WTC11 (cell line): ENCODE results near the gene CD9.

Experiments
- CTCF ChIP-seq: fragments of 200-600 bp; IDR thresholded peaks from 2 replicates; pipeline ENCODE4 v1.8.0; 2022; ENCODE audit warnings: antibody characterized with exemption
- E2F5 ChIP-seq: sonication (generic); formaldehyde crosslinking; IDR thresholded peaks from 2 replicates; pipeline ENCODE4 v1.8.1; 2022; ENCODE audit warnings: mild to moderate bottlenecking, moderate library complexity, missing genetic modification reagents
- IRF2 ChIP-seq: sonication (generic); formaldehyde crosslinking; IDR thresholded peaks from 2 replicates; pipeline ENCODE4 v1.8.0; 2022; ENCODE audit warnings: low read depth, missing genetic modification reagents, borderline replicate concordance
- PRDM15 ChIP-seq: sonication (generic); formaldehyde crosslinking; IDR thresholded peaks from 2 replicates; pipeline ENCODE4 v1.8.0; 2022; ENCODE audit warnings: missing genetic modification reagents
- RELA ChIP-seq: sonication (generic); formaldehyde crosslinking; IDR thresholded peaks from 2 replicates; pipeline ENCODE4 v1.8.1; 2022; ENCODE audit warnings: missing genetic modification reagents, mild to moderate bottlenecking, borderline replicate concordance
- SMAD4 ChIP-seq: sonication (generic); formaldehyde crosslinking; IDR thresholded peaks from 2 replicates; pipeline ENCODE4 v1.8.0; 2022; ENCODE audit warnings: mild to moderate bottlenecking, missing genetic modification reagents
- TCF7 ChIP-seq: sonication (generic); formaldehyde crosslinking; IDR thresholded peaks from 2 replicates; pipeline ENCODE4 v1.8.0; 2022; ENCODE audit warnings: mild to moderate bottlenecking, low read depth, missing genetic modification reagents, moderate library complexity
- TEAD4 ChIP-seq: sonication (generic); formaldehyde crosslinking; IDR thresholded peaks from 2 replicates; pipeline ENCODE4 v1.8.0; 2022; ENCODE audit warnings: mild to moderate bottlenecking, missing genetic modification reagents
- ZNF138 ChIP-seq: sonication (generic); formaldehyde crosslinking; conservative IDR thresholded peaks from 2 replicates; pipeline ENCODE4 v1.8.1; 2022; ENCODE audit warnings: mild to moderate bottlenecking, moderate library complexity, missing genetic modification reagents

- no peak for TF ChIP-seq E2F5 (CRISPR knock-in tag)
- no peak for TF ChIP-seq IRF2 (CRISPR knock-in tag)
- TF ChIP-seq CTCF, result no peak
- TF ChIP-seq RELA (CRISPR knock-in tag), result no peak
- no peak for TF ChIP-seq ZNF138 (CRISPR knock-in tag)
- TF ChIP-seq PRDM15 (CRISPR knock-in tag), result no peak
- no peak for TF ChIP-seq TEAD4 (CRISPR knock-in tag)
- no peak for TF ChIP-seq TCF7 (CRISPR knock-in tag)
- no peak for TF ChIP-seq SMAD4 (CRISPR knock-in tag)
These were observed 31.4 kb downstream of the CD9 start for GRCh38 chr12:6231359-6232268.
